Measurements from ENCODE around the gene DNAAF6. TPM values are rescaled to one million over a fixed set of nuclear protein-coding genes. Genes with fewer than 3 reads are reported as not detected.

Gene DNAAF6
- total RNA-seq, 1 experiment from 2014 or later: not detected

GRCh38 chrX:107293056-107293455 lies 86.6 kb downstream of the DNAAF6 start:
- no peak for DNase-seq (ENCODE audit: low read depth)

Other genes starting within 250 kb of the DNAAF6 start
- gene MORC4, start 206.4 kb upstream of the DNAAF6 start, total RNA-seq (2014; rRNA removed; shearing (Covaris generic)): 8.0 and 8.2 TPM in 2 replicates
- gene RBM41, start 87.8 kb upstream of the DNAAF6 start, total RNA-seq (2014; rRNA removed; shearing (Covaris generic)): 5.0 and 5.2 TPM in 2 replicates
- 0.29 TPM in 1 of 2 replicates, not detected in the other for gene NUP62CL, start 178 bp upstream of the DNAAF6 start, total RNA-seq (2014; rRNA removed; shearing (Covaris generic))
- not detected in 2 replicates for gene FRMPD3, start 243.0 kb downstream of the DNAAF6 start, total RNA-seq (2014; rRNA removed; shearing (Covaris generic))